SK-N-SH treated with all-trans-retinoic acid at 6 μM for 48 hours (cell line): ENCODE data around the gene PALLD.

Source experiments
- BACH2 ChIP-seq: fragments of 250-450 bp; sonication (Bioruptor Pico); IDR thresholded peaks from 2 replicates; pipeline ENCODE4 v1.9.0; 2021; ENCODE audit warnings: mild to moderate bottlenecking, borderline replicate concordance
- CREB5 ChIP-seq: fragments of 250-450 bp; sonication (Bioruptor Pico); IDR thresholded peaks from 2 replicates; pipeline ENCODE4 v1.5.1; 2020; ENCODE audit warnings: low read depth, mild to moderate bottlenecking, moderate library complexity
- CSRNP3 ChIP-seq: fragments of 250-450 bp; sonication (Bioruptor Pico); IDR thresholded peaks from 2 replicates; pipeline ENCODE4 v1.5.1; 2021; ENCODE audit warnings: mild to moderate bottlenecking, moderate library complexity
- ESRRG ChIP-seq: fragments of 250-450 bp; sonication (Bioruptor Pico); IDR thresholded peaks from 2 replicates; pipeline ENCODE4 v1.6.1; 2021; ENCODE audit warnings: mild to moderate bottlenecking
- PATZ1 ChIP-seq: fragments of 250-450 bp; sonication (Bioruptor Pico); IDR thresholded peaks from 2 replicates; pipeline ENCODE4 v1.8.0; 2020; ENCODE audit warnings: mild to moderate bottlenecking, moderate library complexity, borderline replicate concordance
- POU6F1 ChIP-seq: fragments of 250-450 bp; sonication (Bioruptor Pico); IDR thresholded peaks from 2 replicates; pipeline ENCODE4 v1.8.0; 2021; ENCODE audit warnings: low read depth, mild to moderate bottlenecking, moderate library complexity, borderline replicate concordance
- PPARA ChIP-seq: fragments of 250-450 bp; sonication (Bioruptor Pico); IDR thresholded peaks from 2 replicates; pipeline ENCODE4 v1.5.0; 2020; ENCODE audit warnings: mild to moderate bottlenecking, borderline replicate concordance
- RARB ChIP-seq: fragments of 250-450 bp; sonication (Bioruptor Pico); IDR thresholded peaks from 2 replicates; pipeline ENCODE4 v1.8.0; 2021; ENCODE audit warnings: mild to moderate bottlenecking, moderate library complexity
- TCF4 ChIP-seq: fragments of 250-450 bp; sonication (Bioruptor Pico); IDR thresholded peaks from 2 replicates; pipeline ENCODE4 v1.8.0; 2021; ENCODE audit warnings: mild to moderate bottlenecking, moderate library complexity, borderline replicate concordance
- TSHZ2 ChIP-seq: fragments of 250-450 bp; sonication (Bioruptor Pico); IDR thresholded peaks from 2 replicates; pipeline ENCODE4 v1.5.0; 2020; ENCODE audit warnings: mild to moderate bottlenecking, moderate library complexity
- ZFP3 ChIP-seq: fragments of 250-450 bp; sonication (Bioruptor Pico); IDR thresholded peaks from 2 replicates; pipeline ENCODE4 v1.5.0; 2020; ENCODE audit warnings: mild to moderate bottlenecking, moderate library complexity
- ZNF70 ChIP-seq: fragments of 450-650 bp; formaldehyde crosslinking; IDR thresholded peaks from 2 replicates; pipeline ENCODE4 v1.5.0; 2020; ENCODE audit warnings: mild to moderate bottlenecking, moderate library complexity

GRCh38 chr4:168919706-168920324 is 423.0 kb downstream of the PALLD start:
- TF ChIP-seq RARB (CRISPR knock-in tag) (no peak), ZFP3 (no peak), ESRRG (CRISPR knock-in tag) (no peak), BACH2 (CRISPR knock-in tag) (no peak), PPARA (CRISPR knock-in tag) (no peak), ZNF70 (CRISPR knock-in tag) (no peak), CSRNP3 (CRISPR knock-in tag) (no peak), CREB5 (CRISPR knock-in tag) (no peak), TSHZ2 (CRISPR knock-in tag) (no peak), TCF4 (CRISPR knock-in tag) (no peak), POU6F1 (CRISPR knock-in tag) (no peak), PATZ1 (CRISPR knock-in tag) (no peak)
